Measurements from ENCODE around the gene GMPPB.
A peak's percentile ranks its signal among the peaks of the same experiment; 100 is the strongest.
"Not testable (repeated sequence)": the region's sequence is repeated elsewhere in the genome, so short reads cannot be mapped to it uniquely, and the experiment has no call there.

The GMPPB gene

DNA sequence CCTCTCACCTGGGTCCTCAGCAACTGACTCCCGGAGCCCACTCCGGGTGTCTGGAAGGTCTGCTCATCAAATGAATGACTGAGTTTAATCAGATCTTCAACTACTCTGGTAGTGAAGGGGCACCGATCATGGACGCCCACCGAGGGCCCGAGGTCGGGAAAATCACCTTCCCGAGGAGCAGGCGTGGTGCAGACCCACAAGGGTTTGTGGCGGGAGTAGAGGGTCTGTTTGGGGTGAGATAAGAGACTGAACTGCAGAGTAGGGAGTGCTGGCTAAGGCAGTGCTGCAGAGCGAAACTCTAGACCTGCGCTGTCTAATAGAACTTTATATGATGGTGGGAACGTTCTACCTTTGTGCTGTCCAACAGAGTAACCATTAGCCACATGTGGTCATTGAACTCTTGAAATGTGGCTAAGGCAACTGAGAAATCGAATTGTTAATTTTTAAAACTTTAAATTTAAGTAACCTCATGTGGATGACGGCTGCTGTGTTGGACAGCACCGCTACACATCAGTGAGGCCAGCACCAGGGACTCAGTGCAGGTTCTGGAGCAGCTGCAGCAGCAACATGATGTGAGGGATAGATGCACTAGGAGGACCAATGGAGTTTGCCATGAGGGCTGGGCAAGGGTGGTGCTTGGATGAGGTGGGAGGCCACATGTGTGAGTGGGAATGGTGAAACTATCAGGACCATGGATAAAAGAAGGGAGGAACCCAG, 33.7 kb downstream of the GMPPB start:
- not testable (repeated sequence) for DNase-seq (ENCODE audit: low read depth)

DNA sequence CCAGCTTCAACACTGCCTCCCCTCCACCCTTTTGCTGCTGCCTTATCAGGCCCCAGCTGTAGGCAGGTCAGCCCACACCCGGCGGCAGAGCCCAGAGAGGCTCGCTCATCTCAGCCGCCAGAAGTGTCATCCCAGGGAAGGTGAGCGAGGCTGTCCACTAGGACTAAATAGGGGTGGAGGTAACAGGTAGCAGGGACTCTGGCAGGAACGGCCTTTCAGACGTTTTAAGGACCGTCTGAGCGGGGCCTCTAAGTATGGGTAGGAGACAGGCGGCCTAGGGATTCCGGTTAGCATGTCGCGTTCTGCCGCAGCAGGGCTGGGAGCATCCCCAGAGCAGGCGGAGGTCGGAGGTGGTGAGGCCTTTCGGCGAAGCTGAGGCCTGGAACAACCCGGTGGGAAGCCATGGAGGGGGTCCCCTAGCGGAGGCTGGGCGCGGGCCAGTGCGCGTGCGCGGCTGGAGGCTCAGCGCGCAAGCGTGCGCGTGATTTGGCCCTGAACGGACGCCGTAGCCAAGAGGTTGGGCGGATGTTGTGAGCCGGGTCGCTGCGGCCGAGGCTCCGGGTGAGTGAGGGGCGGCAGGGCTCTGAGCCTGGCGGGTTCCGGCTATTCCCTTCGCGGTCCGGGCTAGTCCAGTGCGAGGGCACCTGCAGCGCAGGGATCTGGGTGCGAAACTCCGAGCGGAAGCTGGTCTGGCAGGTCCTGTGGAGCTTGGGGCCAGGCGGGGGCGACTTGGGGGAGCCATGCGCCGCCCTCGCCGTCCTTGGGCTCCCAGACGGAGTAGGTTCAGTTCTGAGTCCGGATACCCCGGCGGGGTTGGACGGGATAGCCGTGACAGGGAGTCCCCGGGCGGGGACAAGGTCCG, 34.5 kb downstream of the GMPPB start, which contains the start of the genes MST1 and RNF123:
MST1 (minus strand) TSS at position 429 of the 862 bp plus-strand sequence. CDS start 783 bp downstream, outside the sequence.
RNF123 (plus strand) TSS at position 512 of the 862 bp plus-strand sequence. CDS start 1,609 bp downstream, outside the sequence.
- DNase-seq (ENCODE audit: low read depth): peak; percentile 89

DNA sequence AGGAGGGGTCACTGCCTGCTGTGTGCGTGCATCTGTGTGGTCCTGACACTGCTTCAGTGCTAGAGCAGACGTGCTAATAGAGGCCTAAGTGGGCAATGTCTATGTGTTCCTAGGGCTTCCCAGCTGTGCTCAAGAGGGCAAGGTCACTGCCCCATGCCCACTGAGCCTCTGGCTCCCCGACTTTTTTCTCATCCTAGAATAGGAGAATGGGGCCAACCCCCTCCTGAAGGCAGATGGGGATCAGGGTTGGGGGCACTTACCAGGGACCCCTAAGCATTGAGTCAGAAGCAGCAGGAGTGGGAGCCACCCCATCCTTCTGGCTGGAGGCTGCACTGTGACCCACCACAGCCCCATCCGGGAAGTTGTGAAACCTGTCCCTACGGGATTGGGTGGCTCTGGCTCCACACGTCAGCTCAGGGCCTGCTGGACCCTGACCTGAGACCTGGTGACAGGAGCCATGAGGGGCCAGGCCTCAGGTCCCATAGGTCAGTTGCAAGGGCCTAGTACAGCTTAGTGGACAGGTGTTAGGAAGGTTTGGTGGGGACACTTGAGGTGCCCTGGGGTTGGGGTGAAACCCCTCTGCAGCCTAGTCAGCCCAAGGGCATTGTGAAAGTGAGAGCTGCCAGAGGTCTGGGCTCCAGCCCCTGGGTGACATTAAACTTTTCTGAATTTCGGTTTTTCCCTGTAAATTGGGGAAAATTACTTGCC, 35.3 kb downstream of the GMPPB start:
- DNase-seq (ENCODE audit: low read depth): not testable (repeated sequence)

GRCh38 chr3:49687424-49687795, 36.3 kb downstream of the GMPPB start:
- DNase-seq (ENCODE audit: low read depth): not testable (repeated sequence)

GRCh38 chr3:49686769-49687423, 36.9 kb downstream of the GMPPB start:
- peak; percentile 46 for DNase-seq (ENCODE audit: low read depth)

DNA sequence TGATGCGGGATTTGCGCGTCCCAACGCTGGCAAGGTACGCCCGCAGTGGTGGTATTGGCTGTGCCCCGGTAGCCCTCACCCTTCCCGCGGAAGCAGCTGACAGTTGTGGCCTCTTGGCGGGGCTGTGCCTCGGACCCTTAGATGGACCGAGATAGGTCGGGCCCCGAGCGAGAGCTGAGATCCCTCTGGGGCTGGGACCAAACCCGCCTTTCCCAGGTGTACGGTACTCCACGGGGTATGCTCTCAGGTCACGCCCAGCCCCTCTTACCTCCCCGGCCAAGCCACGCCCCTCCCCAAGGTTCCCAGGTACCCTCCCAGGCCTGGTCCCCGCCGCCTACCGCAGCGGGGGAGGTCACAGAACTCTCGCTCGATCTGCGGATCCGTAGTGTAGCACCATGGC, 37.4 kb downstream of the GMPPB start:
- not testable (repeated sequence) for DNase-seq (ENCODE audit: low read depth)

- not testable (repeated sequence) for DNase-seq (ENCODE audit: low read depth)
These were observed 37.9 kb downstream of the GMPPB start for GRCh38 chr3:49685846-49686245.

GRCh38 chr3:49685103-49685502, 38.6 kb downstream of the GMPPB start:
- not testable (repeated sequence) for DNase-seq (ENCODE audit: low read depth)

DNA sequence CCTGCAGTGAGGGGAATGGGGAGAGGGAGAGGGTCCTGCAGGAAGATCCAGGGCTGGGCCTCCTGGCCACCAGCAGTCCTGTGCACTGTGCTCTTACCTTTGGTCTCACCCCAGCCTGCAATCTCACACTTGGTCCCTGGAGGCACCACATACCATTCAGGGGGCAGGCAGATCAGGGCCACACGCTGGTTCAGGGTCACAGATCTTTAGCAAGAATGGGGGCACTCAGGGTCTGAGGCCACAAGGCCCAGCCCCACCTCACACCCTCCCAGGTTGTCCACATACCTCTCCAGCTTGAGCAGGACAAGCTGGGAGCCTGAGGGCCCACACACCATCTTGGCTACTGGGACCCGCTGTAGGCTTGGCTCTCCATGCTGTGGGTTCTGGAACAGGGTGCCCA, 39.3 kb downstream of the GMPPB start:
- DNase-seq (ENCODE audit: low read depth): not testable (repeated sequence)

- DNase-seq (ENCODE audit: low read depth): no peak
These were observed 40.6 kb downstream of the GMPPB start for GRCh38 chr3:49683162-49683561.

DNA sequence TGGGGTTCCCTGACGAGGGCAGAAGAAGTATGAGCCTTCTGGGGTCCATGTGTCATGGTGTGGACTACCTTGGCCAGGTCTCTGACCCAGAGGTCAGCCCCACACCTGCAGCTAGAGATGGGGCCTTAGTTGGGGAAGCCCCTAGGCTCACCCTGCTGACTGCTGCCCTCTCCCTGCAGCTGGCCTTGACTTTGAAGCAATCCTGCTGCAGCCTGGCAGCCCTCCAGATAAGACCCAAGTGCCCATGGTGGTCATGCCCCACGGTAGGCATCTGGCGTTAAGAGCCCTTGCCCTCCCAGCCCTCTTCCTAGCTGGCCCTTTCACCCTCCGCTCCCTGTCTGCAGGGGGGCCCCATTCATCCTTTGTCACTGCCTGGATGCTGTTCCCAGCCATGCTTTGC, 42.2 kb downstream of the GMPPB start:
- DNase-seq (ENCODE audit: low read depth): no peak

- no peak for DNase-seq (ENCODE audit: low read depth)
These were observed 42.6 kb downstream of the GMPPB start for GRCh38 chr3:49681232-49681522.

DNA sequence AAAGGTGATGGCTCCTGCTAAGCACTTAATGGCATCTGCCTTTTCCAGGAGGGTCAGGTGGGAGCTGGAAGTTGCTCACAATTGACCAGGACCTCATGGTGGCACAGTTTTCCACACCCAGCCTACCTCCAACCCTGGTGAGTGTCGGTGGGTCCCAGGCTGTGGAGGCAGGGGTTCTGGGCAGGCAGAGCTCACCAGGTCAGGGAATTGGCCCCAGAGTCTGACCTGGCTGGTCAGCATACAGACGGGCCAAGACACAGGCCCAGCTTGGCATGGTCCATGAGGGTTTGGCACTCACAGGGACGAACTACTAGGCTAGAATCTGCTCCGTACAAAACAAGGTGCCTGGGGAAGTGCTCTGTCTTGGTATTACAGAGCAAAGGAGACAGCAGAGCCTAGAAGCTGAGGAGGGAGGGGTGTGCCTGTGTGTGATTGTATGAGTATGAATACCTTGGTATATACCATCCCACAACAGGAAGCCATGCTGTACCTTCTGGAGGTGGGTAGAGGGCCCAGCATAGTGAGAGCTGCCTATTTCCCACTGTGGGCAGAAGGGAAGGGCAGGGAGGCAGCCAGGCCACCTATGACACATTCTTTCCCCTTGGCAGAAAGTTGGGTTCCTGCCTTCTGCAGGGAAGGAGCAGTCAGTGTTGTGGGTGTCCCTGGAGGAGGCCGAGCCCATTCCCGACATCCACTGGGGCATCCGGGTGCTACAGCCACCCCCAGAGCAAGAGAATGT, 43.1 kb downstream of the GMPPB start:
- DNase-seq (ENCODE audit: low read depth): no peak

DNA sequence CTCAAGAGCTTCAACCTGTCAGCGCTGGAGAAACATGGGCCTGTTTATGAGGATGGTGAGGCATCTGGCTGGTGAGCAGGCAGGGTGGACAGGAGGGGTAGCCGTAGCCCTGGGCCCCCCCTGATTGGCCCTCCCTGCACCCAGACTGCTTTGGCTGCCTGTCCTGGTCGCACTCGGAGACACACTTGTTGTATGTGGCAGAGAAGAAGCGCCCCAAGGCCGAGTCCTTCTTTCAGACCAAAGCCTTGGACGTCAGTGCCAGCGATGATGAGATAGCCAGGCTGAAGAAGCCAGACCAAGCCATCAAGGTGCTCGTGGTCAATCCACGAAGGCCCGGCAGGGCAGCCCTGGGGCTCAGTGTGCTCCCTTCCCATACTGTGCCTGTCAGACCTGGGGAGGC, 47.8 kb downstream of the GMPPB start:
- DNase-seq (ENCODE audit: low read depth): no peak

DNA sequence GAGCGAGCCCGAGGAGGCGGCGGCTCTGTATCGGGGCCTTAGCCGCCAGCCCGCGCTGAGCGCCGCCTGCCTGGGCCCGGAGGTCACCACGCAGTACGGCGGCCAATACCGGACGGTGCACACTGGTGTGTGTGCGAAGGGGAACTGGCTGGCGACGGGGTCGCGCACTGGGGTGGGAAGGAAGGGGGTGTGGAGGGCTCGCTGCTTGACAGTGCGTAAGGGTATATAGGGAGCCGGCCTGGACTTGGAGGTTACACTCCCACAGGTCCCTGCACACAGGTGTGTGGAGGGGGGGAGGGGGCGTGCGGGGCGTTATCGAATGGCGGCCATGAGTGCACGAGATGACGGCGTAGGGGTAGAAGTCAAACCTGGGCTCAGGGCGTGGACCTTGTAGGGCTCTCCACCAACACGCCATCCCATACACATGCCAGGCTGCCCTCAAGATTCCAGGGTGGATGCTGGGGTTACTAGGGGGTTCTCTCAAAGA, 49.2 kb downstream of the GMPPB start:
- no peak for DNase-seq (ENCODE audit: low read depth)

DNA sequence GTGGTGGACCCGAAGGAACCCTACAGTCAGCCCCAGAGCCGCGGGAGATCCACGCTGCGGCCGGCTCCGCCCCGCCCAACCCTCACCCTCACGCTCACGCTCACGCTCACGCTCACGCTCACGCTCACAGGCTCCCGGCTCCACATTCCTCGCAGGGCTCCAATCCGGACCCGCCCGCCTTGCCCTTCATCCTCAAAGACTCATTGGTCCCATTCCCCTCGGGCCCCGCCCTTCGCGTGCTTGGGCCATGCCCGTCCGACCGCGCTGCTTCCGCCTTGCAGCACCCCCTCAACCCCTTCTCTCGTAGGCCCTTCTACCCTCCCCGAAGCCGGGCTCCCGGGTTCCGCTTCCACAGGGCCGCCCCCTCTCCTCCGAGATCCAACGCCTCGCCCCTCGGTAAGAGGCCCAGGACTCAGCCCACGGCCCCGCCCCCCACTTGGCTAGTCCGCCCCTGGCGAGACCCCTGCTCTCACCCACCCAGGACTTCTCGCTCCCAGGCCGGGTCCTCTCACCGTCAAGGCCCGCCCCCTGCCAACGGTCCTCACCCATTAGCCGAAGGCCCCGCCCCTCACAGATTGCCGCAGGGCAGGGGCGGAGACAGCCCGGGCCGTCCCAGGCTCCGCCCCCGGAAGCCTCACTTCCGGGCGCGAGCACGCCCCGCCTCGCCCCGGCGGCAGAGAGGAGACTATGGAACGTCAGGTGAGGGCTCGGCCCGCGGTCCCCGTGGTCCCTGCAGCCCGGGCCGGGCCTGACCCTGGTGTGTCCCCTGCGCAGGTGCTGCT, 49.8 kb downstream of the GMPPB start, which contains the start of gene APEH:
APEH (plus strand) TSS at position 637 of the 782 bp plus-strand sequence; CDS start at position 688, 51 bp downstream.
- peak; percentile 99 for DNase-seq (ENCODE audit: low read depth)

DNA sequence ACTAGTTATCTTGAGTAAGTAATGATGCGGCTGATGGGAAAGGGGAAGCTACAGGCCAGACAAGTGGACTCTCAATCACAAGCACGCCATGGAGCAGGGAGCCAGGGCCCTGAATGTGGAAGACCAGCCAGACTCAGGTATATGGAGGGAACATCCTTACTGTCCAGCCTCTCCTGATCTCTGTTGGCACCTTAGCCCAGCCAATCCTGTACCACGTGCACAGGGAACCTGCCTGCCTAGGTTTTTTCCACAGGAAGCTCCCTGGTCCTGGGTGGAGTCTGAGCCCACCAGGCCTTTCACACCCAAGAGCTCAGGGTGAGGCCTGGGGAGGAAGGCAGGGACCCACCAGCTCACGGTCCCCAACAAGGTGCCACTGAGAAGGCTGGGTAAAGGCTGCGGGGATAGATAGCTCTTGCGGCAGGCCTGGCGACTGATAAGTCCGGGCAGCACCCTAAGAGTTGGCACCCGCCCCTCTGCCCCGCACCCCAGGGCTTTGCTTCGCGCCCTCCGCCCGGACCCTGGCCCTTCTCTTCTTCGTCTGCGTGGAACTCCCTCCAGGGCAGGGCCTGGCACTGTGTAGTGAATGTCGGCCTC, 50.5 kb downstream of the GMPPB start:
- peak; percentile 35 for DNase-seq (ENCODE audit: low read depth)

GRCh38 chr3:49671291-49672288, 52.2 kb downstream of the GMPPB start:
- peak; percentile 70 for DNase-seq (ENCODE audit: low read depth)

GRCh38 chr3:49670940-49671290, 52.8 kb downstream of the GMPPB start:
- DNase-seq (ENCODE audit: low read depth): no peak

Measured in ELR (cell line).